Skin epidermis (tissue), 12 donors: Measurements from ENCODE around the gene UGT1A8.
"Not testable (repeated sequence)": the region's sequence is repeated elsewhere in the genome, so short reads cannot be mapped to it uniquely, and the experiment has no call there.

Source experiments
- H3K27ac ChIP-seq, 21 experiments: fragments of 200-600 bp; sonication (generic) in 11 of 21; one replicate each; pipeline ENCODE4 v1.5.0; 2020; ENCODE audit warnings: mild to moderate bottlenecking in 3 of 21, inconsistent platforms in 2 of 21, moderate library complexity in 2 of 21
- H3K4me3 ChIP-seq, 7 experiments: fragments of 200-600 bp; sonication (generic) in 2 of 7; one replicate each; pipeline ENCODE4 v1.5.0; 2020; ENCODE audit warnings: inconsistent platforms in 2 of 7, mild to moderate bottlenecking in 2 of 7, moderate library complexity in 1 of 7

The UGT1A8 gene

GRCh38 chr2:233680361-233681045 is 63.1 kb downstream of the UGT1A8 start:
- Histone ChIP-seq H3K4me3 (no peak overlapping the region), H3K27ac (no peak overlapping the region)

- H3K27ac ChIP-seq: no peak within 1 kb of the TSS
- H3K4me3 ChIP-seq: peak within 1 kb of the TSS in 1 of 7 experiments; percentile 1
These were observed 64.2 kb downstream of the UGT1A8 start, which contains the start of gene UGT1A7 for GRCh38 chr2:233681521-233682099. Gene UGT1A7 (plus strand): TSS chr2:233681901. CDS start chr2:233681938, 37 bp downstream.

GRCh38 chr2:233684640-233685039 is 67.2 kb downstream of the UGT1A8 start:
- no peak overlapping the region for H3K4me3 ChIP-seq
- no peak overlapping the region for H3K27ac ChIP-seq

GRCh38 chr2:233686928-233687327 is 69.5 kb downstream of the UGT1A8 start:
- Histone ChIP-seq H3K4me3 (no peak overlapping the region), H3K27ac (no peak overlapping the region)

- Histone ChIP-seq H3K27ac (no peak overlapping the region), H3K4me3 (no peak overlapping the region)
These were observed 70.9 kb downstream of the UGT1A8 start for GRCh38 chr2:233688341-233688740.

- Histone ChIP-seq H3K27ac (no peak overlapping the region), H3K4me3 (no peak overlapping the region)
These were observed 71.6 kb downstream of the UGT1A8 start for GRCh38 chr2:233689031-233689430.

GRCh38 chr2:233689501-233689900 is 72.1 kb downstream of the UGT1A8 start:
- no peak overlapping the region for H3K27ac ChIP-seq
- H3K4me3 ChIP-seq: no peak overlapping the region

GRCh38 chr2:233690444-233690843 is 73.0 kb downstream of the UGT1A8 start:
- H3K4me3 ChIP-seq: no peak overlapping the region
- peak overlapping the region in 1 of 21 experiments; percentile 42 for H3K27ac ChIP-seq

- Histone ChIP-seq H3K27ac (peak overlapping the region in 14 of 21 experiments; percentile 8 to 81 (median 56)), H3K4me3 (peak overlapping the region in 4 of 7 experiments; percentile 6 to 34 (median 17))
These were observed 74.3 kb downstream of the UGT1A8 start for GRCh38 chr2:233691443-233692433.

- Histone ChIP-seq H3K4me3 (peak within 1 kb of the TSS in 4 of 7 experiments; percentile 6 to 34 (median 17)), H3K27ac (peak within 1 kb of the TSS in 14 of 21 experiments; percentile 8 to 81 (median 56))
These were observed 75.2 kb downstream of the UGT1A8 start, which contains the start of gene UGT1A6 for GRCh38 chr2:233692648-233693047. Gene UGT1A6 (plus strand): TSS chr2:233692890. CDS start chr2:233693005, 115 bp downstream.

GRCh38 chr2:233693963-233694362 is 76.5 kb downstream of the UGT1A8 start:
- Histone ChIP-seq H3K4me3 (no peak overlapping the region), H3K27ac (peak overlapping the region in 1 of 21 experiments; percentile 6)

- Histone ChIP-seq H3K27ac (peak overlapping the region in 1 of 21 experiments; percentile 58), H3K4me3 (no peak overlapping the region)
These were observed 81.3 kb downstream of the UGT1A8 start for GRCh38 chr2:233698740-233699139.

GRCh38 chr2:233699424-233700027 is 82.1 kb downstream of the UGT1A8 start:
- Histone ChIP-seq H3K4me3 (no peak overlapping the region), H3K27ac (peak overlapping the region in 6 of 21 experiments; percentile 10 to 59 (median 48))

GRCh38 chr2:233700028-233700635 is 82.7 kb downstream of the UGT1A8 start:
- Histone ChIP-seq H3K4me3 (no peak overlapping the region), H3K27ac (peak overlapping the region in 6 of 21 experiments; percentile 10 to 59 (median 48))

GRCh38 chr2:233700842-233701241 is 83.4 kb downstream of the UGT1A8 start:
- H3K4me3 ChIP-seq, H3K27ac ChIP-seq: not testable (repeated sequence)

GRCh38 chr2:233702238-233702637 is 84.8 kb downstream of the UGT1A8 start:
- Histone ChIP-seq H3K27ac (no peak overlapping the region), H3K4me3 (no peak overlapping the region)

- H3K27ac ChIP-seq: peak overlapping the region in 7 of 21 experiments; percentile 14 to 62 (median 46)
- H3K4me3 ChIP-seq: no peak overlapping the region
These were observed 88.6 kb downstream of the UGT1A8 start for GRCh38 chr2:233705911-233706506.

- Histone ChIP-seq H3K4me3 (no peak overlapping the region), H3K27ac (peak overlapping the region in 2 of 21 experiments; percentile 46 to 62)
These were observed 89.3 kb downstream of the UGT1A8 start for GRCh38 chr2:233706720-233707119.
